ENCODE data around the gene PACRGL. TPM values are rescaled to one million over a fixed set of nuclear protein-coding genes. Genes with fewer than 3 reads are reported as not detected.

PACRGL gene
- 6.2 and 9.6 TPM in 2 replicates for total RNA-seq

GRCh38 chr4:20700007-20700761, at the start of gene PACRGL:
Gene PACRGL, plus strand, starts transcription at chr4:20700458. Its CDS starts 4,024 bp downstream, at chr4:20704482.

All from cardiac ventricle fibroblast (primary cell).